ENCODE data around the gene MAD1L1. TPM values are rescaled to one million over a fixed set of nuclear protein-coding genes. Genes with fewer than 3 reads are reported as not detected.
A peak's percentile ranks its signal among the peaks of the same experiment; 100 is the strongest.
"Not testable (repeated sequence)": the region's sequence is repeated elsewhere in the genome, so short reads cannot be mapped to it uniquely, and the experiment has no call there.

Gene MAD1L1
- total RNA-seq, 2 donors from 2014 or later: 34.2 to 53.5 TPM

- Mint-ChIP-seq H3K27ac (peak overlapping the region in 1 of 2 donors; percentile 36), H3K36me3 (peaks cover 21 to 25% of the 10 kb centered on the region in 2 donors)
- no peak for ATAC-seq
Measured at GRCh38 chr7:1934756-1935155, 298.0 kb downstream of the MAD1L1 start.

GRCh38 chr7:1934017-1934416 lies 298.7 kb downstream of the MAD1L1 start:
- no peak for ATAC-seq
- Mint-ChIP-seq H3K9me3 (no peaks in the 10 kb centered on the region), H3K27ac (peak overlapping the region in 1 of 2 donors; percentile 36), H3K36me3 (peaks cover 18 to 23% of the 10 kb centered on the region in 2 donors)
- DNase-seq (ENCODE audit: low spot score in 2 of 2): no peak

More at GRCh38 chr7:1934756-1935155, 298.0 kb downstream of the MAD1L1 start:
- no peak for DNase-seq (ENCODE audit: low spot score in 2 of 2)
- H3K9me3 Mint-ChIP-seq: no peaks in the 10 kb centered on the region

GRCh38 chr7:1933066-1933750 lies 299.5 kb downstream of the MAD1L1 start:
- no peak overlapping the region for H3K27ac Mint-ChIP-seq
- H3K9me3 Mint-ChIP-seq: no peaks in the 10 kb centered on the region
- H3K36me3 Mint-ChIP-seq: peaks cover 11 to 17% of the 10 kb centered on the region in 2 donors
- no peak for DNase-seq (ENCODE audit: low spot score in 2 of 2)
- ATAC-seq: no peak

GRCh38 chr7:1931951-1932270 lies 300.8 kb downstream of the MAD1L1 start:
- Mint-ChIP-seq H3K36me3 (peaks cover 9 to 13% of the 10 kb centered on the region in 2 donors), H3K27ac (no peak overlapping the region), H3K9me3 (no peaks in the 10 kb centered on the region)
- ATAC-seq (no peak), DNase-seq (ENCODE audit: low spot score in 2 of 2) (no peak)

GRCh38 chr7:1931256-1931950 lies 301.3 kb downstream of the MAD1L1 start:
- Mint-ChIP-seq H3K36me3 (peaks cover 9 to 13% of the 10 kb centered on the region in 2 donors), H3K9me3 (no peaks in the 10 kb centered on the region), H3K27ac (peak overlapping the region in 1 of 2 donors; percentile 41)
- DNase-seq (ENCODE audit: low spot score in 2 of 2): no peak
- no peak for ATAC-seq

GRCh38 chr7:1930381-1931065 lies 302.2 kb downstream of the MAD1L1 start:
- peak overlapping the region in 1 of 2 donors; percentile 56 for H3K27ac Mint-ChIP-seq
- DNase-seq (ENCODE audit: low spot score in 2 of 2): no peak
- no peaks in the 10 kb centered on the region for H3K9me3 Mint-ChIP-seq
- H3K36me3 Mint-ChIP-seq: peaks cover 9 to 13% of the 10 kb centered on the region in 2 donors
- no peak for ATAC-seq

GRCh38 chr7:1929349-1929925 lies 303.3 kb downstream of the MAD1L1 start:
- not testable (repeated sequence) for ATAC-seq; DNase-seq (ENCODE audit: low spot score in 2 of 2); H3K9me3 Mint-ChIP-seq
- H3K27ac Mint-ChIP-seq: peak overlapping the region in 1 of 2 donors; percentile 6
- peaks cover 7 to 14% of the 10 kb centered on the region in 2 donors for H3K36me3 Mint-ChIP-seq

GRCh38 chr7:1928645-1929348 lies 303.9 kb downstream of the MAD1L1 start:
- no peaks in the 10 kb centered on the region for H3K9me3 Mint-ChIP-seq
- no peak for ATAC-seq
- peak overlapping the region in 1 of 2 donors; percentile 6 for H3K27ac Mint-ChIP-seq
- H3K36me3 Mint-ChIP-seq: peaks cover under 1 to 19% of the 10 kb centered on the region in 2 donors
- DNase-seq (ENCODE audit: low spot score in 2 of 2): no peak

- peak overlapping the region in 1 of 2 donors; percentile 6 for H3K27ac Mint-ChIP-seq
- peaks cover 0 to 19% of the 10 kb centered on the region in 2 donors for H3K36me3 Mint-ChIP-seq
- no peaks in the 10 kb centered on the region for H3K9me3 Mint-ChIP-seq
- ATAC-seq: no peak
- DNase-seq (ENCODE audit: low spot score in 2 of 2): no peak
Measured at GRCh38 chr7:1927937-1928644, 304.7 kb downstream of the MAD1L1 start.

GRCh38 chr7:1926908-1927306 lies 305.8 kb downstream of the MAD1L1 start:
- DNase-seq (ENCODE audit: low spot score in 2 of 2) (no peak), ATAC-seq (no peak)
- Mint-ChIP-seq H3K36me3 (peaks cover 0 to 13% of the 10 kb centered on the region in 2 donors), H3K27ac (no peak overlapping the region), H3K9me3 (no peaks in the 10 kb centered on the region)

GRCh38 chr7:1925973-1926907 lies 306.5 kb downstream of the MAD1L1 start:
- Mint-ChIP-seq H3K9me3 (no peaks in the 10 kb centered on the region), H3K27ac (peak overlapping the region in 1 of 2 donors; percentile 4), H3K36me3 (peaks cover 0 to 6% of the 10 kb centered on the region in 2 donors)
- ATAC-seq (peak; percentile 70 to 80), DNase-seq (ENCODE audit: low spot score in 2 of 2) (no peak)

GRCh38 chr7:1925349-1925748 lies 307.4 kb downstream of the MAD1L1 start:
- peaks cover 0 to 6% of the 10 kb centered on the region in 2 donors for H3K36me3 Mint-ChIP-seq
- ATAC-seq: no peak
- peak overlapping the region in 1 of 2 donors; percentile 4 for H3K27ac Mint-ChIP-seq
- DNase-seq (ENCODE audit: low spot score in 2 of 2): no peak
- no peaks in the 10 kb centered on the region for H3K9me3 Mint-ChIP-seq

- DNase-seq (ENCODE audit: low spot score in 2 of 2) (no peak), ATAC-seq (peak in 1 of 2 donors; percentile 55)
- peaks cover 0 to 6% of the 10 kb centered on the region in 2 donors for H3K36me3 Mint-ChIP-seq
- no peaks in the 10 kb centered on the region for H3K9me3 Mint-ChIP-seq
- H3K27ac Mint-ChIP-seq: peak overlapping the region in 1 of 2 donors; percentile 13
Measured at GRCh38 chr7:1924258-1924817, 308.4 kb downstream of the MAD1L1 start.

GRCh38 chr7:1923409-1924257 lies 309.1 kb downstream of the MAD1L1 start:
- Mint-ChIP-seq H3K9me3 (no peaks in the 10 kb centered on the region), H3K36me3 (peaks cover 0 to 6% of the 10 kb centered on the region in 2 donors), H3K27ac (peak overlapping the region in 1 of 2 donors; percentile 13)
- DNase-seq (ENCODE audit: low spot score in 2 of 2) (no peak), ATAC-seq (no peak)

Measured in activated naive CD4-positive, alpha-beta T cell treated with anti-CD3 and anti-CD28 coated beads, Interleukin-2, amount 50 U/mL, for 72 hours (primary cell).